Loucy (cell line): Measurements from ENCODE around the gene TNS3.

Experiments
- H2AFZ ChIP-seq: fragments of 200-600 bp; sonication (generic); 2 replicates; pipeline ENCODE4 v1.6.0; 2016; ENCODE audit warnings: antibody characterized with exemption, mild to moderate bottlenecking, low read length, moderate library complexity
- H3F3A ChIP-seq: fragments of 200-600 bp; 2 replicates; pipeline ENCODE4 v1.6.0; 2016; ENCODE audit warnings: antibody characterized with exemption, low read depth, mild to moderate bottlenecking
- H3K27me3 ChIP-seq: fragments of 200-600 bp; sonication (generic); 2 replicates; pipeline ENCODE4 v1.6.1; 2014; ENCODE audit warnings: low read length, mild to moderate bottlenecking; ENCODE audit not compliant: insufficient read depth, poor library complexity, severe bottlenecking
- H3K36me3 ChIP-seq: fragments of 200-600 bp; sonication (generic); 2 replicates; pipeline ENCODE4 v1.6.1; 2016; ENCODE audit warnings: low read length; ENCODE audit not compliant: insufficient read depth
- H3K4me1 ChIP-seq: fragments of 200-600 bp; sonication (generic); 2 replicates; pipeline ENCODE4 v1.5.1; 2014; ENCODE audit warnings: low read length, mild to moderate bottlenecking; ENCODE audit not compliant: insufficient read depth, poor library complexity, severe bottlenecking
- H3K4me2 ChIP-seq: fragments of 200-600 bp; sonication (generic); 2 replicates; pipeline ENCODE4 v1.6.0; 2014; ENCODE audit warnings: antibody characterized with exemption, low read length, low read depth, mild to moderate bottlenecking; ENCODE audit not compliant: poor library complexity, severe bottlenecking
- H3K4me3 ChIP-seq: fragments of 200-600 bp; sonication (generic); 2 replicates; pipeline ENCODE4 v1.5.1; 2014; ENCODE audit warnings: low read length, mild to moderate bottlenecking, mixed read lengths; ENCODE audit not compliant: poor library complexity, severe bottlenecking
- H3K79me2 ChIP-seq: fragments of 200-600 bp; sonication (generic); 2 replicates; pipeline ENCODE4 v1.6.1; 2014; ENCODE audit warnings: low read length; ENCODE audit not compliant: insufficient read depth
- H3K9ac ChIP-seq: fragments of 200-600 bp; sonication (generic); 2 replicates; pipeline ENCODE4 v1.6.0; 2014; ENCODE audit warnings: mild to moderate bottlenecking, low read depth, low read length, moderate library complexity; ENCODE audit not compliant: poor library complexity, severe bottlenecking
- H3K9me2 ChIP-seq: fragments of 200-600 bp; sonication (generic); replicated peaks from 2 replicates; pipeline ENCODE4 v1.6.1; 2016; ENCODE audit warnings: low read depth, low read length, mixed read lengths
- H3K9me3 ChIP-seq: fragments of 200-600 bp; sonication (generic); 2 replicates; pipeline ENCODE4 v1.6.1; 2014; ENCODE audit warnings: mild to moderate bottlenecking, antibody characterized with exemption, low read length, low read depth; ENCODE audit not compliant: insufficient read depth
- H4K20me1 ChIP-seq: fragments of 200-600 bp; sonication (generic); 2 replicates; pipeline ENCODE4 v1.6.0; 2014; ENCODE audit warnings: antibody characterized with exemption, low read length, mild to moderate bottlenecking; ENCODE audit not compliant: insufficient read depth, poor library complexity, severe bottlenecking
- EZH2phosphoT487 ChIP-seq: fragments of 200-600 bp; IDR thresholded peaks from 2 replicates; pipeline ENCODE4 v1.6.1; 2018; ENCODE audit warnings: antibody characterized with exemption, mild to moderate bottlenecking, moderate library complexity, borderline replicate concordance
- TF ChIP-seq, protein P1 (sequence below): fragments of 200-600 bp; sonication (generic); conservative IDR thresholded peaks from 2 replicates; pipeline ENCODE4 v1.5.1; 2014; ENCODE audit warnings: mild to moderate bottlenecking, antibody characterized with exemption, low read length

TNS3 gene

DNA sequence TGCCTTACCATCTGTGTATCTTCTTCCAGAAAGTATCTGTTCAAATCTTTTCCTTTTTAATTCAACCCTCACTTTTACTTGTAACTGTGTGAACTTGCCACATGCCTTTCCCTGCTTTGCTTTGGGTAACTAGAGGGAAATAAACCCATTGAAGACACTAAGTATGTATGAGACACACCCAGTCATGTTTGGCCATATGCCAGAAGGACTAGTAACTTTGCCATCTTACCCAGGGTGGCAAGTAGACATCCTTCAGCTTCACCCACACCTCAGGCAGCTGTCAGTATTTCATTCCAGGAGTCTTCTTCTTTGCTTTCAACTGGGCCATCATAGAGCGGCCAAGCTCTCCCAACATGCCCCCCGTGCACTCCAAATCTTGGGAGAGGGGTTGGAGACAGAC lies 323.1 kb downstream of the TNS3 start:
- H4K20me1 ChIP-seq: no peaks in the 10 kb centered on the region
- TF ChIP-seq, protein P1, sequence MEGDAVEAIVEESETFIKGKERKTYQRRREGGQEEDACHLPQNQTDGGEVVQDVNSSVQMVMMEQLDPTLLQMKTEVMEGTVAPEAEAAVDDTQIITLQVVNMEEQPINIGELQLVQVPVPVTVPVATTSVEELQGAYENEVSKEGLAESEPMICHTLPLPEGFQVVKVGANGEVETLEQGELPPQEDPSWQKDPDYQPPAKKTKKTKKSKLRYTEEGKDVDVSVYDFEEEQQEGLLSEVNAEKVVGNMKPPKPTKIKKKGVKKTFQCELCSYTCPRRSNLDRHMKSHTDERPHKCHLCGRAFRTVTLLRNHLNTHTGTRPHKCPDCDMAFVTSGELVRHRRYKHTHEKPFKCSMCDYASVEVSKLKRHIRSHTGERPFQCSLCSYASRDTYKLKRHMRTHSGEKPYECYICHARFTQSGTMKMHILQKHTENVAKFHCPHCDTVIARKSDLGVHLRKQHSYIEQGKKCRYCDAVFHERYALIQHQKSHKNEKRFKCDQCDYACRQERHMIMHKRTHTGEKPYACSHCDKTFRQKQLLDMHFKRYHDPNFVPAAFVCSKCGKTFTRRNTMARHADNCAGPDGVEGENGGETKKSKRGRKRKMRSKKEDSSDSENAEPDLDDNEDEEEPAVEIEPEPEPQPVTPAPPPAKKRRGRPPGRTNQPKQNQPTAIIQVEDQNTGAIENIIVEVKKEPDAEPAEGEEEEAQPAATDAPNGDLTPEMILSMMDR: no peak
- no peak for TF ChIP-seq EZH2phosphoT487
- H3K4me3 ChIP-seq: no peak overlapping the region
- H2AFZ ChIP-seq: no peak overlapping the region
- H3K36me3 ChIP-seq: no peaks in the 10 kb centered on the region
- H3K9ac ChIP-seq: no peak overlapping the region
- no peaks in the 10 kb centered on the region for H3K4me1 ChIP-seq
- H3F3A ChIP-seq: no peaks in the 10 kb centered on the region
- no peaks in the 10 kb centered on the region for H3K27me3 ChIP-seq
- H3K9me3 ChIP-seq: no peaks in the 10 kb centered on the region; the same call in 1 of the 2 replicates
- no peaks in the 10 kb centered on the region for H3K9me2 ChIP-seq
- H3K4me2 ChIP-seq: no peak overlapping the region
- no peaks in the 10 kb centered on the region for H3K79me2 ChIP-seq

DNA sequence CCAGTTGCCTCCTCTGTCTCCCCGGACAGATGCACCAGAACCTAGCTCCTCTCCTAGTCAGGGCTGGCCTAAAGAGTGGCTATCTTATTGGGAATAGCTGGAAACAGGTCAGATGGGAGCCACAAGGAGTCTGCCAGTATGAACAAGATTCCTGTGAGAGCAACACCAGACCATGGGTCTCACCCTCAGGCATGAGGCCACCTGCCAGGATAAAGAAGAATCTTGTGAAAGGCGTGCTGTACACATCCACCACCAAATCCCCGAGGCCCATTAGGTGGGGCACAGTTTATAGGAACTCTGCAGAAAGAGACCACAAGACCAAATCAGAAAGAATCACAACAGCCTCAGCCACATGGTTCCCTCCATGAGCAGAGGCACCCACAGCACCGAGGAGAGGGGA lies 325.9 kb downstream of the TNS3 start:
- Histone ChIP-seq H3K9me3 (no peaks in the 10 kb centered on the region; the same call in 1 of the 2 replicates), H3F3A (no peaks in the 10 kb centered on the region), H3K9ac (no peak overlapping the region), H2AFZ (no peak overlapping the region), H3K9me2 (no peaks in the 10 kb centered on the region), H3K4me1 (no peaks in the 10 kb centered on the region), H3K79me2 (no peaks in the 10 kb centered on the region), H4K20me1 (no peaks in the 10 kb centered on the region), H3K36me3 (no peaks in the 10 kb centered on the region), H3K4me2 (no peak overlapping the region), H3K27me3 (peaks cover 3% of the 10 kb centered on the region), H3K4me3 (no peak overlapping the region)
- no peak for TF ChIP-seq EZH2phosphoT487
- TF ChIP-seq, protein P1: no peak

DNA sequence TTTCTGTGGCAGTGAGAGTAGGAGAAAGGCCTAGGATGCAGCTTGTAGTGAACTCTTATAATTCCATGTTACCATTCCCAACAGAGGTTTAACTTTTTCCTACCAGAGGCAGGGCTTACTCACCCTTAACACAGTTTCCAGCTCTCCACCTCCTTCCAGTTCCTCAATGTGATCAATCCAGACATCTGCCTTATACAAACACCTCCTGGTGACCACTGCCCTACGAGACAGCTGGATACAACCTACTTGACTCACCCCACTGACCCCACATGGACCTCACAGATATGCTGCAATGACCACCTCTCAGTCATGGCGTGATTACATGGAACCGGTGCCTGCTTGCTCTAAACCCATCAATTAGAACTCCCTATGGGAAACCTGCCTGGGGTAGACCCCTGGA lies 326.5 kb downstream of the TNS3 start:
- Histone ChIP-seq H3K4me2 (no peak overlapping the region), H3K4me1 (no peaks in the 10 kb centered on the region), H2AFZ (no peak overlapping the region), H3K9me3 (no peaks in the 10 kb centered on the region), H3F3A (no peaks in the 10 kb centered on the region), H4K20me1 (no peaks in the 10 kb centered on the region), H3K79me2 (no peaks in the 10 kb centered on the region), H3K36me3 (no peaks in the 10 kb centered on the region), H3K27me3 (peaks cover 3% of the 10 kb centered on the region), H3K4me3 (no peak overlapping the region), H3K9me2 (no peaks in the 10 kb centered on the region), H3K9ac (no peak overlapping the region)
- TF ChIP-seq, protein P1: no peak
- TF ChIP-seq EZH2phosphoT487: no peak
